Keratinocyte (primary cell): Measurements from ENCODE around the gene CYTH1. TPM values are rescaled to one million over a fixed set of nuclear protein-coding genes. Genes with fewer than 3 reads are reported as not detected.

ENCODE experiments used
- DNase-seq: peaks from one replicate; pipeline ENCODE4 v3.0.0-alpha.2; 2011; ENCODE audit warnings: low read depth, missing footprints, low spot score
- FAIRE-seq: peaks from 2 replicates; lab custom pipeline; 2011; peaks lifted over from hg19 to GRCh38; lab: Jason Lieb, UNC
- H2AFZ ChIP-seq: 2 replicates; pipeline ENCODE4 v1.6.0; 2012; ENCODE audit warnings: low read length, control low read depth, inconsistent platforms; ENCODE audit not compliant: control insufficient read depth
- H3K27ac ChIP-seq: 2 replicates; pipeline ENCODE4 v1.5.1; 2011; ENCODE audit warnings: low read length; ENCODE audit not compliant: control insufficient read depth, insufficient read depth
- H3K27me3 ChIP-seq: 3 replicates; pipeline ENCODE4 v1.6.0; 2011; ENCODE audit warnings: low read length; ENCODE audit not compliant: control insufficient read depth, insufficient read depth; ENCODE audit errors: extremely low read depth
- H3K36me3 ChIP-seq, 2 experiments: 2 replicates in 1 of 2; 3 replicates in 1 of 2; pipeline ENCODE4 v1.5.1; 2011; ENCODE audit warnings: low read length in 2 of 2, mild to moderate bottlenecking in 1 of 2; ENCODE audit not compliant: control insufficient read depth in 2 of 2, insufficient read depth in 2 of 2; ENCODE audit errors: extremely low read depth in 1 of 2
- H3K4me1 ChIP-seq: 3 replicates; pipeline ENCODE4 v1.5.1; 2011; ENCODE audit warnings: low read length; ENCODE audit not compliant: control insufficient read depth, insufficient read depth; ENCODE audit errors: extremely low read depth
- H3K4me2 ChIP-seq: 3 replicates; pipeline ENCODE4 v1.6.0; 2011; ENCODE audit warnings: low read depth, low read length; ENCODE audit not compliant: control insufficient read depth, insufficient read depth; ENCODE audit errors: extremely low read depth
- H3K4me3 ChIP-seq, 3 experiments: fragments of 200-600 bp in 1 of 3; sonication (generic) in 1 of 3; 2 replicates in 2 of 3; 3 replicates in 1 of 3; pipeline ENCODE4 v1.5.1; 2011 to 2016; ENCODE audit warnings: low read length in 3 of 3, mild to moderate bottlenecking in 3 of 3, control low read depth in 2 of 3, inconsistent platforms in 1 of 3, low read depth in 1 of 3, mixed read lengths in 1 of 3, mixed run types in 1 of 3, moderate library complexity in 1 of 3; ENCODE audit not compliant: control insufficient read depth in 2 of 3, insufficient read depth in 2 of 3; ENCODE audit errors: extremely low read depth in 1 of 3
- H3K79me2 ChIP-seq: 2 replicates; pipeline ENCODE4 v1.6.0; 2012; ENCODE audit warnings: low read length; ENCODE audit not compliant: control insufficient read depth, insufficient read depth
- H3K9ac ChIP-seq: 3 replicates; pipeline ENCODE4 v1.6.0; 2011; ENCODE audit warnings: low read length; ENCODE audit not compliant: control insufficient read depth, insufficient read depth; ENCODE audit errors: extremely low read depth
- H3K9me1 ChIP-seq: 3 replicates; pipeline ENCODE4 v1.6.0; 2011; ENCODE audit warnings: low read length; ENCODE audit not compliant: control insufficient read depth, insufficient read depth; ENCODE audit errors: extremely low read depth
- H3K9me3 ChIP-seq: 2 replicates; pipeline ENCODE4 v1.5.1; 2012; ENCODE audit warnings: low read depth, low read length; ENCODE audit not compliant: control insufficient read depth
- H4K20me1 ChIP-seq: 3 replicates; pipeline ENCODE4 v1.6.0; 2011; ENCODE audit warnings: low read length; ENCODE audit not compliant: control insufficient read depth, insufficient read depth; ENCODE audit errors: extremely low read depth
- EZH2 ChIP-seq: IDR thresholded peaks from one replicate; pipeline ENCODE4 v1.6.1; 2012; ENCODE audit warnings: inconsistent platforms, mild to moderate bottlenecking, low read length, moderate library complexity
- dilution Hi-C: fragments of 300-500 bp; cut with MboI; formaldehyde crosslinking; loops from one replicate; pipeline ENCODE4 v1.7.0; 2020; ENCODE audit warnings: low sequenced_read_pairs; ENCODE audit not compliant: extremely low pct_ligation_motif_present
- polyA plus RNA-seq, 5 experiments: library from polyadenylated mRNA; depleted of rRNA in 3 of 5; stranded (reverse) in 3 of 5; stranded (forward) in 1 of 5; unstranded in 1 of 5; fragments of >200 nt; gene quantifications; 1 replicate in 1 of 5; 2 replicates in 3 of 5; 3 replicates in 1 of 5; pipeline versions ENCODE4 v1.2.1 to v1.2.3, GENCODE V29; 2011 to 2012; ENCODE audit warnings: missing spikeins in 2 of 5, low read depth in 1 of 5, low replicate concordance in 1 of 5
- TF ChIP-seq, protein P1 (sequence below), 3 experiments: IDR thresholded peaks in 1 of 3; conservative IDR thresholded peaks in 1 of 3; optimal IDR thresholded peaks in 1 of 3; 2 replicates in 2 of 3; 3 replicates in 1 of 3; pipeline versions ENCODE3 to v1.5.1; 2011; ENCODE audit warnings: low read length in 3 of 3, mild to moderate bottlenecking in 3 of 3, moderate library complexity in 2 of 3, control low read depth in 1 of 3, inconsistent platforms in 1 of 3; ENCODE audit not compliant: insufficient read depth in 2 of 3; ENCODE audit errors: extremely low read depth in 1 of 3

CYTH1 gene
- polyA plus RNA-seq, 1 donor (not counting 4 experiments of a cell fraction or from before 2014, with no cell fraction given), result 28.3 TPM

DNA sequence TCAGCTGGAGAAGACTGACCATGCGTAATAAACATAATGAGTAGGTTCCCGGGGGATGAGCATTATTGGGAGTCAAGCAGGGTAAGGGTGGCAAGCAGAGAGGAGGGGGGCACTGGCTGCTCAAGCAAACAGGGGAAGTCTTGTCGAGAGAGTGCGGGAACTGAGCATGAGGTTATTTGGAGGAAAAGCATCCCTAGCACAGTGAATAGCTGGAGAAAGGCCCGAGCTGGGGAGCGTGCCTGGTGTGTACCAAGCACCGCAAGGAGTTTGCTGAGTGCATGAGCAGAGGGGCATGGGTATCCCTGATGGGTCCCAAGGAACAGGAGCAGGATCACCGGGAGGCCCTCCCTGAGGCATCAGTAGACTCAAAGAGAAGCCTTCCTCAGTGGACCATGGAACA, 17.2 kb downstream of the CYTH1 start:
- Histone ChIP-seq H3K4me2 (no peak overlapping the region), H3K79me2 (peaks cover 71% of the 10 kb centered on the region), H3K4me3 (no peak overlapping the region), H4K20me1 (peaks cover 8% of the 10 kb centered on the region), H2AFZ (no peak overlapping the region), H3K36me3 (no peaks in the 10 kb centered on the region), H3K27ac (no peak overlapping the region), H3K9ac (no peak overlapping the region), H3K4me1 (peaks cover 15% of the 10 kb centered on the region), H3K27me3 (no peaks in the 10 kb centered on the region), H3K9me1 (no peaks in the 10 kb centered on the region), H3K9me3 (no peaks in the 10 kb centered on the region)
- TF ChIP-seq EZH2, result no peak
- TF ChIP-seq, protein P1, sequence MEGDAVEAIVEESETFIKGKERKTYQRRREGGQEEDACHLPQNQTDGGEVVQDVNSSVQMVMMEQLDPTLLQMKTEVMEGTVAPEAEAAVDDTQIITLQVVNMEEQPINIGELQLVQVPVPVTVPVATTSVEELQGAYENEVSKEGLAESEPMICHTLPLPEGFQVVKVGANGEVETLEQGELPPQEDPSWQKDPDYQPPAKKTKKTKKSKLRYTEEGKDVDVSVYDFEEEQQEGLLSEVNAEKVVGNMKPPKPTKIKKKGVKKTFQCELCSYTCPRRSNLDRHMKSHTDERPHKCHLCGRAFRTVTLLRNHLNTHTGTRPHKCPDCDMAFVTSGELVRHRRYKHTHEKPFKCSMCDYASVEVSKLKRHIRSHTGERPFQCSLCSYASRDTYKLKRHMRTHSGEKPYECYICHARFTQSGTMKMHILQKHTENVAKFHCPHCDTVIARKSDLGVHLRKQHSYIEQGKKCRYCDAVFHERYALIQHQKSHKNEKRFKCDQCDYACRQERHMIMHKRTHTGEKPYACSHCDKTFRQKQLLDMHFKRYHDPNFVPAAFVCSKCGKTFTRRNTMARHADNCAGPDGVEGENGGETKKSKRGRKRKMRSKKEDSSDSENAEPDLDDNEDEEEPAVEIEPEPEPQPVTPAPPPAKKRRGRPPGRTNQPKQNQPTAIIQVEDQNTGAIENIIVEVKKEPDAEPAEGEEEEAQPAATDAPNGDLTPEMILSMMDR (optimal IDR thresholded peaks at IDR 0.05 in 1 of 3, IDR thresholded peaks at IDR 0.05 in 1 of 3, conservative IDR thresholded peaks at IDR 0.05 in 1 of 3; ENCODE audit: extremely low read depth in 1 of 3, insufficient read depth in 2 of 3, low read length in 3 of 3), result no peak
- dilution Hi-C loops, result no loop called here
- DNase-seq (no peak), FAIRE-seq (no peak)

DNA sequence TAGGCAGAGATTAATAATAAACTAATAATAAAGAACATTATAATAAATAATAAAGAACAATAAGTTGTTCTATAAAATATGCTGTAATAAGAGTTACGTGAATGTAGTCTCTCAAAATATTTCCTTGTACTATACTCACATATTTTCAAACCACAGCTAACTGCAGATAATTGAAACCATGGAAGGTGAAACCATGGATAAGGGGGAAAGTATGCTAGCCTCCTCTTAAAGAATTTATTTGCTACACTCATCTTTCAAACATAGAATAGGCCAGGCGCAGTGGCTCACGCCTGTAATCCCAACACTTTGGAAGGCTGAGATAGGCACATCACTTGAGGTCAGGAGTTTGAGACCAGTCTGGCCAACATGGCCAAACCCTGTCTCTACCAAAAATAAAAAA, 18.5 kb downstream of the CYTH1 start:
- no peak for TF ChIP-seq EZH2
- TF ChIP-seq, protein P1 (optimal IDR thresholded peaks at IDR 0.05 in 1 of 3, IDR thresholded peaks at IDR 0.05 in 1 of 3, conservative IDR thresholded peaks at IDR 0.05 in 1 of 3; ENCODE audit: extremely low read depth in 1 of 3, insufficient read depth in 2 of 3, low read length in 3 of 3), result no peak
- FAIRE-seq (no peak), DNase-seq (no peak)
- Histone ChIP-seq H2AFZ (no peak overlapping the region), H3K4me2 (no peak overlapping the region), H3K4me1 (peaks cover 15% of the 10 kb centered on the region), H3K27me3 (no peaks in the 10 kb centered on the region), H3K9me1 (no peaks in the 10 kb centered on the region), H3K79me2 (peaks cover 73% of the 10 kb centered on the region), H3K4me3 (no peak overlapping the region), H3K27ac (no peak overlapping the region), H3K36me3 (no peaks in the 10 kb centered on the region), H3K9me3 (no peaks in the 10 kb centered on the region), H4K20me1 (peaks cover 8% of the 10 kb centered on the region), H3K9ac (no peak overlapping the region)
- dilution Hi-C loops, result no loop called here
